Measurements from ENCODE around the gene SARS1.

DNA sequence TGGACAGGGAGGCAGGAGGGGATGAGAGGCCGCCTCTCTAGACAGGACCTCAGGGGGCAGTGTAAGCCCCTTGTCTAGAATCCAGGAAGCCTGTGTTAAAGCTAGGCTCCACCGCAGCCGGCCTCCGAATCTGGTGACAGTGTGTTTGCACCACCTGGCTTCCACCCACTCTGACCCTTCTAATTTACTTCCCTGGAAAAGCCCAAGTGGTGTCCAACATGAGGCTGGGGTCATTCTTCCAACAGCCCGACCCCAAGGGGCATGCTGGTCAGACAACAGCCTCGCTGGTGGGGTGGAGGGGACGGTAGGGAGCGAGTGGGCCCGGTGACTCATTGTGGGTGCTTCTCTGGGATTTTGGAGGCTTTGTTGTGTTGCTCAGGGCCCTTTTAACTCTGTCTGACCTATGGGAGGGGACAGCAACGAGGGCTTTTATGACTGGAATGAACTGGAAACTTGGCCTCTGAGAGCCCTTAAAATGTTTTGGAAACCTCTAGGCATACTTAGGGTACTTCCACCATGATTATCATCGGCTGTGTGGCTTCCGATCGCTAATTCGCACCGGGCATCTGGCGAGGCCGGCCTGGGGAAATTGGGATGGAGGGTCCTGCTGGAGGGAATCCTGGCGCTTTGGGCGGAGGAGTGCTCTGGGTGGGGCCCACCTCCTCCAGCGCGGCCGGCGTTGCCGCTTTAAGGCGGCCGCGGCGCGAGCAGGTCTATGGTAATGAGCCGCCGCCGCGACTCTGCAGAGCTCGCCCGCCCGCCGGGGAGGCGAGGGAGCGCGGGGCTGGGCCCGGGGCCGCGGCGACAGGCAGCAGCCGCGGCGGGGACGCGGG lies 35.3 kb downstream of the SARS1 start, which contains the start of gene CELSR2:
- no peak for TF ChIP-seq CTCF (IDR thresholded peaks at IDR 0.05)
- no peak for TF ChIP-seq POLR2A (IDR thresholded peaks at IDR 0.05)
